ENCODE measurements around the gene FBLN1.
A peak's percentile ranks its signal among the peaks of the same experiment; 100 is the strongest.

Gene FBLN1

DNA sequence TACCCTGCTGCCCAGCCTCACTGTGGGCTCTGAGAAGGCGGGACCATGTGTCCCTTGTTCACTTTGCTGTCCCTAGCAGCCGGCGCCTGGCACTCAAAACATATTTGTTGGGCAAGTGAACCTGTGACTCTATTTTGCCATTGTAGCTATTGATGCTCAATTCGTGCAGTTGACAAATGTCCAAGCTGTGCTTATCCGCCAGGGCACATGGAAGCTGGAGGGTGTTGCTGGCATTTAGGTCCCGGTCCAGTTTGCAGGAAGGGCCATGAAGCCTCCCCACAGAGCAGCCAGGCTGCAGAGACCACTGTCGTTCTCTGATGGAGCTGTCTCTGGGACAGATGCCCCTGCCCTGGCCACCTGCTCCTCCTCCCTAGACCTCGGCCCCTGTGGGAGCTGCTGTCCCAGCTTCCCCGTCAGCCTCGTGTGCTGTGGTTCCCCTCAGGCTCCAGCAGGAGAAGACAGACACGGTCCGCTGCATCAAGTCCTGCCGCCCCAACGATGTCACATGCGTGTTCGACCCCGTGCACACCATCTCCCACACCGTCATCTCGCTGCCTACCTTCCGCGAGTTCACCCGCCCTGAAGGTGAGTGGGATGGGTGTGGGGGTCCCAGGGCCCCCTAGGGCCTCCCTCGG is 71.5 kb downstream of the FBLN1 start:
- DNase-seq = no peak

DNA sequence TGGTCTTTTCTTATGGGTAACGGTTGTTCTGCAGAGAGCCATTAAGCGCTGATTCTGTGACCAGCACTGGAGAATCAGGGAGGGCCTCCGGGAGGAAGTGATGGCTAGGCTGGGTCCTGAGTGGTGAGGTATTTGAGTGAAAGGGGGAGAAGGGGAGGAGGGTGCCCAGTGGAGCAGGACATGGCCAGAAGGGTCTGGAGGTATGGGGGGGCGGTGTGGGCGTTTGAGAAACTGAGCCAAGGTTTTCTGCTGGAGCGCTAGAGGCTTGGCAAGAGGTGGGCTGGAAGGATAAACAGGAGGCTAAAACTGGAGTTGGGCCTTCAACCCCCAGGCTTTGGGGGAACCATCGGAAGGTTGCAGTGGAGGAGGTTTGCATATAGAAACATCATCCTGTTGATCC is 72.5 kb downstream of the FBLN1 start:
- DNase-seq = no peak

DNA sequence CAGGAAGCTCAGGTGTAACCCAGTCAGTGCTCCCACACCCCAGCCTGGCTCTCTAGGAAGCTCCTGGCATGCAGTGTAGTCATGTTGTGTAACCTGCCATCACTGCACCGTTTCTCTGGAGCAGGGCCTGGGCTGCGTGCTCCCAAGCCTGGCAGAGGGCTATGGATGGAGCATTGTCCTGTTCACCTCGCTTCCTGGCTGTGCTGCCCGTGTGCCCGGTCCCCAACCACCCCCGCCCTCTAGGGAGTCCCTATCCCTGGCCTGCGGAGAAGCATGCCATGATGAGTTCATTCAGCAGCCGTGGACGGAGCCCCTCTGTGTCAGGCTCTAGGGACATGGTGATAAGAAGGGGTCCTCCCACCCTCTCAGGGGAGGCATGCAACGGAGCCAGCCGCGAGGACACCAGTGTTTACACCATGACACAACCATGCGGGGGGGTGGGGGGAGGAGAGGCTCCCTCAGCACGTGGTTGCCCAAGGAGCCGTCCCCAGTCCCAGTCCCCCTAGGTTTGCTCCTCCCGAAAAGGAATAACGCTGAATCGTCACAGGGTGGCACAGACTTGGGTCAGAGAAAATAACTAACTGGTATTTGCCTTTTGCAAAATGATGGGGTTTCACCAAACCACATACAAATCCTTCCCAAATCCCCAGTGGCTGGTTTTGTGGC is 73.1 kb downstream of the FBLN1 start:
- DNase-seq = no peak

DNA sequence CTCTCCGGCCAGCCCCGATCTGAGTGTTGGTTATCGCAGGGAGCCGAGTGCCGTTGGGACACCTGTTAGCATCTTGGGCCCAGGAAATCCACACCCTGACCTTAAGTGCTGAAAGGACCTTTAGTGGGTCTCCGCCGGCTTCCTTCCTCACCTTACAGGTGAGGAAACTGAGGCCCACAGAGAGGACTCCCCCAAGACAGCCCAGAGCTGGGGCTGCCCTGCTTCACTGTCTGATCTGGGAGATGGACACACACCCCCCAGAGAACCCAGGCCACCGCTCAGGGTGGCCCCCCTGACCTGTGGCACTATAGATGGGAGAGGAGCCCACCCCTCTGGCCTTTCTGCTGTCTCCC is 73.6 kb downstream of the FBLN1 start:
- DNase-seq = no peak

DNA sequence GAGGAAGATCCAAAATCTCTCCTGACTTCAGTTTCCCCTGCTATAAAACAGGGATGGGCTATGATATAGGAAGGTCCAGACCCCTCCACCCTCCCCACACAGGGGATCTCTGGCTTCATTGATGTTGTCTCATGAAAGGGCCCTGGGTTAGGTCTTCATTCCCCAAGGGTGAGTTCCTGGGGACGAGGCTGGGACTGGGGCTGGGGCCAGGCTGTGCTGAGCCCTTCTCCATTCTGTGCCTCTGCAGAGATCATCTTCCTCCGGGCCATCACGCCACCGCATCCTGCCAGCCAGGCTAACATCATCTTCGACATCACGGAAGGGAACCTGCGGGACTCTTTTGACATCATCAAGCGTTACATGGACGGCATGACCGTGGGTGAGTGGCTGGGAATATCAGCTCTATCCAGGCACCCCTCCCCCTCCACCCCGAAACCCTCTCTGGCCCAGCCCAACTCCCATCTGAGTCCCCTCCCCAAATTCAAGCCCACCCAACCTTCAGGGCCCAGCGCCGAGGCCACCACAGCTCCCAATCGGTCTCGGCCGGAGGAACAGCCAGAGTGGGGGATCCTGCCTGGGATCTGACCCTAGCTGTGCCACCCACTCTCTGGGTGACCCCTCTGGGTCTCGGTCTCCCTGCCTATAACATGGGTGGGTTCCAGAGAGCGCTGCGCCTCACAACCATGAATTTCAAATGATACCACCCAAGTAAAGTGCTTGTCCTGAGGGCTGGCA is 74.2 kb downstream of the FBLN1 start:
- DNase-seq = no peak

DNA sequence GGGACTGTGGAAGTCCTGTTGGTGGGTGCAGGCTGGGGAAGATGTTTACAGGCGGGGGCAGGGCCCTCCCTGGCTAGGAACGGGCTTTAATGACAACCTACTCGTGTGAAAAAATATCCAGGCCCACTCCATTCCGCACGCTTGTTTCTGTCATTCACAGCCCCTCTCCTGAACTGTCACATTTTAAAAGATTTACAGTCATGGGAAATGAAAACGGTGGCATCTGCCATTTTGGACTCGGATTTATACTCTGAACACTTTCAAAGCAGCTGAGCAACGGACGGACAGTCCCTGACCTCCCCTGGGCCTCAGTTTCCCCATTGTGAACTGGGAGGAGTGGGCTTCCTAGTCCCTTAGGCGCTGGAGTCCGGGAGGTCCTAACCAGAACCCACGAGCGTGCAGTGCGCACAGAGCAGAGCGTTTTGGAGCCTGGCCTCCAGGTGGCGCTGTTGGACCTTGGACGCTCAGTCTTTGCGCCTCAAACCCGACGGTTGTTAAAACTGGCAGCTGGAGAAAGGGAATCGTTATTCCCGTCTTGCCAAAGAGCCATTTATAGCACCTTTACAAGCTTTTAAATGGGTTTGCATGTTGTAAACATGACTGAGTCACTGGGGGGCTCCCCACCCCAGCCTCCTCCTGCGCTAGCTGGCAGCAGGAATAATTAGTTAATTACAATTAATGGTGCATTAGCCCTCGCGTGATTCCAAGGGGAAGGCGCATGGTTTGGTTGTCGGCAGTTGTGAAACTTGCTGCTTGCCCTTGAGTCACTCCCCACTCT is 75.3 kb downstream of the FBLN1 start:
- peak; percentile 67 for DNase-seq

DNA sequence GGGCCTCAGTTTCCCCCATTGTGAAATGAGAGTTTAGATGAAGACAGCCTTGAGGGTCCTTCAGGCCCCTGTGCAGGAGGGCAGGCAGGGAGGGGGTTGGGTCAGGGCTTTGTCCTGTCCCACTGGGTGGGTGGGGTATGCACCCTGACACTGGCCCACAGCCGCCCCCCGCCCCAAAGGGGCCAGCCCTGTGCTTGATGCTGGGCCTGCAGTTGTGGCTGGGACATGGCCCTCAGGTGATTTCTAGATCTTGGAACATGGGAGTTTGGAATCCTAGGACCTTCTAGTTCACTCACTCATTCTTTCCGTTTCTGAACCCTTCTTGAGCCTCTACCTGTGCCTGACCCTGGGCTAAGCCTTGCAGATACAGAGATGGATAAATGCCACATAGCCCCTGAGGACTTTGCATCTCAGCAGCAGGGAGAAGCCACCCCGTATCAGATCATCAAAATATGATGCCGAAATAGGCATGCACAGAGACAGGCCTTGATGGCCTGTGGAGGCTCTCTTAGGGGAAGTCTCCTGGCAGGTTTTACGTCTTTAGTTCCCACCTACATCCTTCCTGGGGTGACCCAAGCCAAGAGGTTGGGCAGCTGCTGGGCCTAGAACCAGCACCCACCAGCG is 76.0 kb downstream of the FBLN1 start:
- DNase-seq = no peak

DNA sequence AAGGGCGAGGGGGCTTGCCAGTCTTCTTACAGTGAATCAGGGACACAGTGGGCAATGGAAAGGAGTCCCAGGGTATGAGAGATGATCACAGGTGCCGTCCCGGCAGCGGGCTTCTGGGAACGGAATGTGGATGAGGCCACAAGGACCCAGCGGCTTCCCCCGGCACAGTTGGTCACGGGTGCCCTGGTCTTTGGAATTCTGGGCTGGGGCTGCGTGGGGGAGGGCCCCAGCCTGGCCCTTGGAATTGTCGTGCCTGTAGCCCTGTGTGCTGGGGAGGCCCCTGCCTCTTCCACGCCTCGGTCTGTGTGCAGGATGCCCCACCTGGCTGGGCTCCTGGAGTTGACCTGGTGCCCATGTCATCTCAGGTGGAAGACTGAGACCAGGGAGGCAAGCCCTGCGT is 76.6 kb downstream of the FBLN1 start:
- no peak for DNase-seq

DNA sequence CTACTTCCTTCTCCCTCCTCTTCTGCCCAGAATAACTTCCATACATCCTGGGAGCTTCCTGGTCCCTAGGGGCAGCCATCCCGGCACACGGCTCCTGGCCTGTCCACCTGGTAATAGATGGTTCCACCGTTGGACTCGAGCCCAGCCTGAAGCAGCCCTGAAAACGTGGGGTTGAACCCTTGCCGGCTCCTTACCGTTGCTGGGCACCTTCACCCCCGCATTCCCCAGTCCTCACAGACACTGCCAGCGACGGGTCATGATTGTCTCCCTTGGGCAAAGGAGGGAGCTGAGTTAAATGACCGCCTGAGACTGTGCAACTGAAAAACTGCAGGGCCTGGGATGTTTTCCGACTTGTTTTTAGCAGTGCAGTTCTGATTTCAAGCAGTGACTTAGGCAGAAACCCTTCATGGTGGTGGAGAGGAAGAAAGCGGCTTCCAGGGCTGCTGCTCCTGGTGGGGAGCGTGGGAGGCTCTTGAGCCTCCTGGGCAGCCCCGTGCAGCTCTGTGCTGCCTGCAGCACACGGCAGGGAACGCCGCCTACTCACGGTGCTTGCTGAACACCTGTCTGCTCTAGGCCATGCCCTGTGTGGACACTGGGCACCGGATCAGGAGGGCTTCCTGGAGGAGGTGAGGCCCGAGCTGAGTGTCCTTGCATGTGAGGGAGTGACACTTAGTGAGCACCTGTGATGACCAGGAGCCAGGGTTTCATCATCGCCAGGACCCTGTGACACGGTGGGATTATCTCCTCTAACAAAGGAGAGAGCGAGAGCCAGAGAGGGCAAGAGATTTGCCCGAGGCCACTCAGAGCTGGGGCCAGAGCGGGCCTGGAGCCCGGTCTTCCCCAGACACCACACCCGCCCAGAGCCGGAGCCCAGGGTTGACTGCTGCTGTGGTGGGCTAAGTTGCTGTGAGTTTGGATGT is 77.4 kb downstream of the FBLN1 start:
- no peak for DNase-seq

DNA sequence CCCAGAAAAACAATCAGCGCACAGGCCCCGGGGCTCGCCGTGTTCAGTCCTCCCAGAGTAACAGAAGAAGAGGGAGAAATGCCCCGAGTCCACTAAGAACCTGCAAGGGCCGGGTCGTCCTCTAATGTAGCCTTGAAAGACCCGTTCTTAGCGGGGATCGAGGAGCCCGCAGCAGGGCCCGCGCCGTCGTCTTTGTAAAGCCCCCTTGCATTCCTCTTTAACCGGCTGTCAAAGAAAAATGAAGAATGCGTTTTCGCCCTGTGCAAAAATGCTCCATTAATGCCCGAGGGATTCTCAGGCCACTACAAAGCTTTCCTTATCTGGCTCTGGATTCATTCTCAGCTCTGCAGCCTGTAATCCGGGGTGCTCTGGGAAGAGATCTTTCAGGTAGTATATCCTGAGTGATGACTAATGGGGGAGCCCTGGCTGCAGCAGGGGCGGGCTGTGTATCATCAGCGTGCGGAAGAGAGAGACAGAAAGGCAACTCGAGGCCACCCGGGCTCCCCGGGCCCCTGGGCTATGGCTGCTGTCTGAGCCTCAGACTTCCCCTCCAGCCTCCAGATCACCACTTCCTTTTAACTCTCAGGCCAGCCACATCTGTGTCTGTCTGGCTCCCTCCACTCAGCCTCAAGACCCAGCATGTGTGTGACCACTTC is 78.2 kb downstream of the FBLN1 start:
- DNase-seq = no peak

DNA sequence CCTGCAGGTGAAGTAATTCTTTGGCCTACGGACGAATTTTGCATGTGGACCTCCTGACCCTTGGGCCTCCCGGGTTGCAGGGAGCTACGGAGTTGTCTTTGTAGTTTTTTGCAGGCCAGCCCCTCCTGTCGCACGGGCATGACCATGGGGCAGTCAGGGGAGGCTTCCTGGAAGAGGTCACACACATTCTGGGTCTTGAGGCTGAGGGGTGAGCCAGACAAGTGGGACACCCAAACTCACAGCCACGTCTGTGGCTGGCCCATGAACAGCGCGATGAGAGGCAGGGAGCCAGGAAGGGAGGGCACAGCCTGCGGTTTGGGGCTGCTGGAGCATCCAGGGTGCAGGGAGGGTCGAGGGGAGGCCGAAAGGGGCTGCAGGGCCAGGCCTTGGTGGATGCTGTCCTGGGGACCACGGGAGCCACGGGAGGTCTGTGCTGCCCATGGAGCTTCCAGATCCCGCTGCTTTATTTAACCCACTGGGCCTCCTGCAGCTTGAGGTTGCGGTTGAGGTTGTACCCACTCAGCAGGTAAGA is 78.9 kb downstream of the FBLN1 start:
- no peak for DNase-seq

DNA sequence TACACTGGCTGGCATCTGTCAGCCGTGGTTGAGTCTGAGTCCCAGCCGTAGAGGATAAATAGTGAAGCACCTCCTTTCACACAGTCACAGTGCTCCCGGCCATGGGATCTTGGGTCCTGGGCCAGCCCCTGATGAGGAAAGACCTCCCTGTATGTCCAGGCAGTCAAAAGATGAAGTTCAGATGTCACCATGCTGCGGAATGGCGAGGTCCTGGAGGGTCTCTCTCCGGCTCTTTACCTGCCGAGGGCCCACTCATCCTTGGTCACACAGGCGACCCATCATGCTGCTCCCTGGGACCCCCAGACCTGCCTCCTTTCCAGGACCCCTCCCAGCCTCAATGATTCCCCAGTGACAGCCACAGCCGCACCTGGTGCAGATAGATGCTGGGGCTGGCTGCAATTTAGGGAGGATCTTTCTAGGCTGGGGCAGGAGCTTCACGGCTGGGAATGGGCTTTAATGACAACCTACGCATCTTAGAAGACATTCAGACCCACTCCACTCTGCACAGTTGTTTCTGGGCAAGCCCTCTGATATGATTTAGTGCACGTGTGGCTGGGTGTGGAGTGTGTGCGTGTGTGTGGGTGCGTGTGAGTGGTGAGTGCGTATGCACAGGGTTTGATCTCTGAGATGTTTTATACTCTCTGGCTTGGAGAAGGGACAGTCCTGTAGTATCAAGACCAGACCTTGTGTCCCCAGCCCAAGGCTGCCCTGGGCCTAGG is 79.7 kb downstream of the FBLN1 start:
- no peak for DNase-seq

DNA sequence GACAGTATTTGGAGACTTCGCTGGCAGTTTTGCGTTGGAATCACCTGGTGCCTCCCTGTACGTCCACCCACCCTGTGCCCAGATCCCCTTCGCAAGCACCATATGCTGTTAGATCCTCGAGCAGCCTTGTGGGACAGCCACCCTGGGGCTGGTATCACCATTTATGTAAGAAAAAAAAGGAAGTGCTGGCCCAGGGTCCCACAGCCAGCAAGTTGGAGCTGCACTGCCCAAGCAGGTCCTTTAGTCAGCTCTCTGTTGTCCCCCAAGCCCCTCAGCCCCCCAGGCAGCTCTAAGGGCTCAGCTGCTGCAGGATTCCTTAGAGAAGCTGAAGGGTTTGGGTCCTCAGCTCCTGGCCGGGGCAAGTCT is 80.3 kb downstream of the FBLN1 start:
- no peak for DNase-seq

DNA sequence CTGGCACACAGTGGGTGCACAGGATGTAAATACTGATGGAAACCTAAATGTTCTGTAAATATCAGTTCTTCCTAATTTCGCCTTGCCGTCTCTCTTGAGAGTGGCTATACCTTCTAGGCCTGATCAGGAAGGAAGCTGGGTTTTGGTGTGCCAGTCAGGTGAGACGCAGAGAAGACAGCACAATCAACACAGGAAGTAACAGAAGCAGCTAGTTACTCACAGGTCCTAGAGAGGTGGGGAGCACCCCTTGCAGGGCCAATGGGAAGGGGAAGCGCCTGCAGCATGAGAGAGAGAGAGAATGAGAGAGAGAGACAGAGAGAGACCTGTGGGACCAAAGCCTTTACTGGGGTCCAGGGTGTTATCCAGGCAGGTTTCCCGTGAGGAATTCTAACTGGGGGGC is 80.8 kb downstream of the FBLN1 start:
- peak in 1 of 2 donors; percentile 25 for DNase-seq

DNA sequence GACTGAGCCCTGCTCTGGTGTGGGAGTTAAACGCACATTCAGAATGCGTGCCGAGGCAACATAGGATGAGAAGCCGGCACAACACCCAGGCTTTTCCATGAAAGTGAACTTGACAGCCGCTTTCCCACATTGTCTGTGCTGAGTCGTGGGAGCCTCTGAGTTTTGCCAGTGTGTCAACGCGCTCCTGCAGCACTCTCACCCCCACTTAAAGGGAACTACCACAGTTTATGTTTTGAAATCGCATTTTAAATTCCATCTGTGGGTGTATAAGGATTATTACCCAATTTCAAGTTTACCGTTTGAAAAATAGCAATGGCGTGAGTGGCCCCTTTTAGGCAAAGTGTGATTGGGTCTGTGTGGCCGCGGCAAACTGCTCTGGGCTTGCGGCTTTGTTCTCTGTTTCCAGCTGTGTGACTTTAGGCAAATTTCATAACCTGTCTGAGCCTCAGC is 81.5 kb downstream of the FBLN1 start:
- no peak for DNase-seq

DNA sequence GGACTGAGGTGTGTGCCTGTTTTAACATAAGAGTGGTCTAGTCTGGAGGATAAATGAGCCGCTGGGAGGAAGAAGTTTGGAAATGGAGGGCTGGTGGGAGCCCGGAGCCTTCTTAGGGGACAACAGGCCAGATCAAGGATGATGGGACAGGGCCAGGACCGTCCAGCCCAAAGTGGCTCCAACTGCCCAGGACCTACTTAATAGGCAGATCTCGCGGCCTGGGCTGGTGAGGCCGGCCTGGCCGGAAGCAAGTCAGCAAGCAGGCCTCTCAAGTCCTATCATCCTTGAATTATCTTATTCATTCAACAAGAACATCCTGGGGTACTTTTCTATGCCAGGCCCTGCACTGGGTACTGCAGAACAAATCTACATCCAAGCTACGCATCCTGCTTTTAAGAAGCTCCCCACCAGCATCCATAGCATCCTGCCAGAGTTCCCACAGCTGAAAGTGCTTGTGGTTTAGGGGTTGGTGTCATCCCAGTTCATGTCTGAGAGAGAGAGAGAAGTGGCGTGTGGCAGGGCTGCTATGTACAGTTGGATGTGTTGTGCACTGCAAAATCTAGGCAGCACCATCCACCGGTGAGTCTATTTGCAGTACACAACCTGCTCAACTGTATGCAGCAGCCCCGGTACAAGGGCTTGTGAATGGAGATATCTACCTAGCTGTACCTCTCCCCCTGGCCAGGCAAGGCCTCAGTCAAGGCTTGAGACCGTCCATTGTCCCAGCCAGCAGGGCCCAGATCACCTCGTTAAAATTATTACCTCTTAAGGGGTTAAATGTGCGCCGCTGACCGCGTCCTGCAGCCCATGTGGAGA is 82.1 kb downstream of the FBLN1 start:
- no peak for DNase-seq

DNA sequence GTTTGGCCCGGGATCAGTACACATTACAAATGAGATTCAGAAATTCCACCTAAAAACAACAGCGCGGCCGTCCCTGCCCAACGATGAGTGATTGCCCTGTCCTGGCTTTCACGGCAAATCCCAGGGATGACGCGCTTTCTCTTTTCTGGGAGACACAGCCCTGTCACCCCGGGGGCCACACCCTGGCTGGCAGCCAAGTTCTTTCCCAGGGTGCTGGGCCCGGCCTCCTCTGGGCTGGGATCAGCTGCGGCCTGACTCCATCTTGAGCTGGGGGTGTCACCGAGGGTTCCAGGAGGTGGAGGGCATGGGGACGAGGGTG is 82.7 kb downstream of the FBLN1 start:
- no peak for DNase-seq

DNA sequence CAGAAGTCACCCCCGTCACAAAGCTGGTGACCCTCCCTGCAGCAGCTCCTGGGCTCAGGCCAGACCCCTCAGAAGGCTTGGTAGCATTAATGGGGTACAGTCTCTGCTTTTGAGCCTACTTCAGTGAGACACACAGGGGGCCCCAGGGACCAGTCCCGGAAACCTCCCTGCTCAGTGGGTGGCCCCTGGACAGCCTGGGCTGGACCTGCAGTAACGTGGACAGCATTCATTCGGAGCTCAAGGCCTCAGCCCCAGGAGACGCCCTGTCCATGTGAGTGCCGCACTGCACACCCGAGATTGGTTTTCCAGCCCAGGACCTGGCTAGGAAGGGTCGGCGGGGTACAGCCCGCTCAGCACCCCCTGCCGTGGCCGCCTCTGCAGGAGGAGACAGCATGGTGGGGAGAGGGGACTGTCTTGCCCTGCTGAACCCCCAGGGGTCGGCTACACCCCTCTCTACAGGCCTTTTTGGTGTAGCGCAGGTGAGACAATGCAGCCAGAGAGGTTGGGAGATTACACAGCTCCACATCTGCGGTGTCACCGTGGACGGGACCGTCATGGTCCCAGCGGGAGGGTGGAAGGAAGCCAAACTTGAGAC is 83.4 kb downstream of the FBLN1 start:
- DNase-seq = no peak

DNA sequence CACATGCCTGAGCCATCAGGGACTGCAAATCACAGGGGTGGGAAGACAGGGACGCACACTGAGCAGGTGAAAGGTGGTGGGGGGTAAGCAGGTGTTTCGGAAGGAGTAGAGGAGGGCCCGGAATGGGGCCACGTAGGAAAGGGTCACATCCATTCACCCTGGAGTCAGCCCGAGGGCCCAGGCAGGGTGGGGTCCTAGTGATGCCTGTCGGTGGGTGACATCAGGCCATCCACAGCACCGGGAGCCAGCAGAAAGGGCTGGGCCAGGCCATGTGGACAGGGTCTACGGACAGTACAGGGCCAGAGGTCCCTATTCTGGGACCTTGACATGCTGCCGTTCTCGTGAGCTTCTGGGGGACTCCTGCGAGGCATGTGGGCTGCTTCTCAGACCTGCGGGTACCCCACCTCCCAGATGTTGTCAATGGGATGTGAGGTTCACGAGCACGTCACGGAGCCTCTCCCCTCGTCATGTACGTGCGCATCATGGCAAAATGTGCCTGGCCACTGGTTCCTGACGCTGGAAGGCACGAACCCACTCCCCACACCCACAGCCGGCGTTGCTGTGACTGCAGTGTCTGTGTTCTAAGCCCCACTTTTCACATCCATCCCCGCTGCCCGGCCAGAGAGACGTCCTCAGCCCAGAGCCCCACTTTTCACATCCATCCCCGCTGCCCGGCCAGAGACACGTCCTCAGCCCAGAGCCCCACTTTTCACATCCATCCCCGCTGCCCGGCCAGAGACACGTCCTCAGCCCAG is 84.1 kb downstream of the FBLN1 start:
- DNase-seq = no peak
